SHP77 treated with DMSO at 0.1 percent for 48 hours (cell line): ENCODE data around the gene POLD3.
A peak's percentile ranks its signal among the peaks of the same experiment; 100 is the strongest.

Experiments
- DNase-seq: peaks from one replicate; lab custom pipeline; 2025; lab: John Stamatoyannopoulos, UW

The POLD3 gene

DNA sequence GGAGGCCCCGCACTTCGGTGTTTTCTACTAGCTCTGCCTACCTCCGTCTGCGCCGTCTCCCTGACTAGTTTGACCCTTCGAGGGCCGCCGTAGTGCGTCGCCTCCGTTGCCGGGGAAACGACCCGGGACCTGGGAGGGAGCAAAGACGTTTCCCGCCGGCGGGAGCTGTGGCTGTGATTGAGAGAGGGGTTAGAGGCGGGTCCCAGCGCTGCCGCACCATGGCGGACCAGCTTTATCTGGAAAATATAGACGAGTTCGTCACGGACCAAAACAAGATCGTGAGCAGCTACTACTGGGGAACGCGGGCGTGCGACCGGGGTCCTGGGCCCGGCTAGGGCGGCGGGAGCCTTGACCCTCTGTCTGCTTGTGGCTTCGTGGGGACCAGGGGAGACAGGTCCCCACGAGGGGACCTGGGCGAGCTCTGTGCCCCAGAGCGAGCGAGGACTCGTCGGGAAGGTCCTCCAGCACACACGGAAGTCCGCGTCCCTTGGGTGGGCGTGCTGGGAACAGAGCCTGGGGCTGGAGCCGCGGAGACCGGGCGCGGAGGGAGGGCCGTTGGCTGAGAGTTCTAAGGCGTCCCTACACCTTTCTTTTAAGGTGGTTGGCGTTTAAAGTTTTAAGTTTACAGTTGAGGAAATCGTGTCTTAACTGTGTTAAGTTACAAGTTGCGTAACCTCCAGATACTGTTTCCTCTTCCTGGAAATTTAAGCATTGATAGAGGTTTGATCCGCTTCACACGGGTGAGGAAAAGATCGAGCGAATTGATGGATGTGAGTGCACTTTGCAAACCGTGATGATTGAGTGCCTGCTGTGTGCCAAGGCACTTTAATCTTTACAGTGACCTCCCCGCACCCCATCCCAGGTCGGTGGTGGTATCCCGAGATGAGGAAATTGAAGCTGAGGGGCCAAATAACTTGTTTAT is at the start of gene POLD3:
Gene POLD3 (plus strand): TSS at position 142 of the 922 bp plus-strand sequence. CDS start 77 bp downstream, at position 219.
- peak; percentile 91 for DNase-seq

DNA sequence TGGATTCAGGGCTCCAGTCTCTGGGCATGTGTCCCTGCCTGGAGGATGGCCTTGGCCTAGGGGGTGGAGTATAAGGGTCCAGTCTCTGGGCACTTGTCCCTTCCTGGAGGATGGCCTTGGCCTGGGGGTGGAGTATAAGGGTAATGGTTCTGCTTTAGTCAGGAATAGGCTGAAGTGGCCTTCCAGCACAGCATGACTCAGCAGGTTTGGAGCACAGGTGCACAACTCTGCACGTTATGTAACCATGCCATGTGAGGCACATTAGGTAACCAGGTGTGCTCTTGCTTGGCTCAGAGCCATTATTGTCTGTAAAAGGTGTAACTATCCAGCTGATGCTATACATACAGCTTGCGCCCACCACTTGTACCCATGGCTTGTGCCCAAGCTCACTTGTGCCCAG is 48.4 kb upstream of the POLD3 start:
- DNase-seq = no peak

DNA sequence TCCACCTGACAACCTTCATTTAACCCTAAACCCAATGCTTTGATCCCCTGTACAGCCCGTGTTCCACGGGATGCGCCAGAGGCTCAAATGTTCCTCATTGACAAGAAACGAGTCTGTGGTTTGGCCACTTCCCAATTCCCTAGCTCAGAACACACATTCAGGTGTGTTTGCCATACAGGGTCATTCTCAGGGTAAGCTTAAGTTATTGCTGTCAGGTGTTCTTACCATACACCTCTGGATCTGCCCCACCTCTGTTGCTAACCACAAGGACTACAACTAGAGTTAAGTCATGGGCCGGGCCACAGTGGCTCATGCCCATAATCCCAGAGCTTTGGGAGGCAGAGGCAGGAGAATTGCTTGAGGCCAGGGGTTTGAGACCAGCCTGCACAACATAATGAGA is 45.6 kb upstream of the POLD3 start:
- DNase-seq = no peak

DNA sequence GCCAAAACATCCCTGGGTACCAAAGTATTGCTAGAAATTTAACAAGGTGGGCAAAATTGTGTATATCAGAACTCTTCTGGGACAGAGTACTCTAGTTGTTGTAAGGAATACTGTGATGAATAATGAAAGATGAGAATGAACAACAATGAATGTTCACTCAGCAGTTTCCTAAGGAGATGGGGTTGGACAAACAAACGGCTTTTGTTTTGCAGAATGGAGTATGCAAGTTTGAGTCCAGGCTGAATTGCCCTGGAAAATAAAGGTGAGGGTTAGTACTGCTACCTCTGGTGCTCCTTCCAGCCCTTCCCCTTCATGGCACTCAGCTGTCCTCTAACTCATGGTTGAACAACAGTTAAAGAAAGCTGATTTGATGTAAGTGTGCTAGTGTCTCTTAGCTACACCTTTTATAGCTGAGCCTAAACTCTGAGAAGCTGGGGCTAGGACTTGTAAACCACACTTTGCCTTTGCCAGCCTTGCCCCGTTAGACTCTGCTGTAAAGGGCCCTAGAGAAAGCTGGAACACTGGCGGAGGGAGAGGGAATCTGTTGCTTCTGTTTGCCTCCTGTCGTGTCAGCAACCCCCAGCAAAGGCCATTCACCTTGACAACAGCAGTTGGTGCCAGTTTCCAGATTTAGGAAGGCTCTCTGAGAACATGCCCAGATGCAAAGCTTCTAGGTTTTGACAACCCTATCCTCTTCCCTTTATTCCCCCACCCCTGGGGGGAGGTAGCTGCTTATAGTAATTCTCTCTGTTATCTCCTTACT is 41.2 kb upstream of the POLD3 start:
- no peak for DNase-seq

DNA sequence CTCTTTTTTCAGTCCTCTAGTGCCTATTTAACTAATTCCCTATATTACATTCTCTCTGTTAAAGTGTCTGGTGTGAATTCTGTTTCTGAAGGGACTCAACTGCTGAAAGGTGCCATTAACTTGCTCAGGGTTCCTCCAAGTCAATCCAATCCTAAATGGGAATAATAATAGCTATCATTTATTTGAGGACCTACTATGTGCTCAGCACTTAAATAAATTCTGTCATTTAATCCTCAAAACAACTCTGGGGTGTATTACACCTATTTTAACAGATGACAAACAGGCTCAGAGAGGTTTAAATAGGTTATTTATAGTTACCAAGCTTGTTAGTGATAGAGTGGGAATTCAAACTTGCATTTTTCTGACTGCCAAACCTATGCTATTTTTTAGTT is 40.6 kb upstream of the POLD3 start:
- no peak for DNase-seq

DNA sequence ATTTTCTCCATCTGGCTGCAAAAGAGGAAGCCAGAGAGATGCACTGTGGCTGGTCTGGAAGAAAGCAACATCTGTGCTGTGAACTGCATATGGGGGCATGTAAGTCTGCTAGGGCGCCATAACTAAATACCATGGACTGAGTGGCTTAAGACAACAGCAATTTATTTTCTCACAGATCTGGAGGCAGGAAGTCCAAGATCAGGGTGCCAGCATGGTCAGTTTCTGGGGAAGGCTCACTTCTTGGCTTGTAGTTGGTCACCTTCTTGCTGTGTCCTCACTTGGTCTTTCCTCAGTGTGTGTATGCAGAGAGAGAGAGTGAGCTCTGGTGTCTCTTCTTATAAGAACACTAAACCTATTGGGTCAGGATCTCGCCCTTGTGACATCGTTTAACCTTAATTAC is 34.9 kb upstream of the POLD3 start:
- no peak for DNase-seq

DNA sequence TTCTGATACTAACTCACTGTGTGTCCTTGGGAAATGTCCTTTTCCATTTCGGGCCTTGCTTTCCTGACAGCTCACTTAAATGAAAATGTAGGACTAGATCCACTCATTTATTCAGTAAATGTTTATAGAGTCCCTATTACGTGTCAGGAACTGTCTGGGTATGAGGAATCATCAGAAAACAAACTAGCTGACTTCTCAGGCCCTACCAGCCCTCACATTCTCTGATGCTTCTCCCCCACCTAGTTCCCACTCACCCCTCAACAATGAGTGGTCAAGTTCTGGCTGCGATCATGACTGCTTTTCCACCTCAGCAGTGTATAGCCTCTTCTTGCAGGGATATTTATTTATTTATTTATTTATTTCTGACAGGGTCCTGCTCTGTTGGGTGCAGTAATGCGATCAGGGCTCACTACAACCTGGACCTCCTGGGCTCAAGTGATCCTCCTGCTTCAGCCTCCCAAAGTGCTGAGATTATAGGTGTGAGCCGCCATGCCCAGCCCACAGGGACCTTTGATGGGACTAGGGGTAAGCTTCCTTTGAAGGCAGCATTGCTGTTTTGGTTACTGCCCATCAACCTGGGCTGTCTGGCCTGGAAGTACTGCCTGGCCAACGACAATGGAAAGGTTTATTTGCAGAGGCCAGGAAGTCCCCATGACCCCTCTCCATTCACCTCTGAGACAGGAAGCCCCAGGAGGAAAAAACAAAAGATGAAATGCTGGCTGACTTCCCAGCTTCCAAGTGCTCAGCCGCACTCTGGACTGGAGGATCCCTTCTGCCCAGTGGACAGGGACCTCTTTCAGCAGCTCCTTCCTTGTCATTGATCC is 33.1 kb upstream of the POLD3 start:
- no peak for DNase-seq

DNA sequence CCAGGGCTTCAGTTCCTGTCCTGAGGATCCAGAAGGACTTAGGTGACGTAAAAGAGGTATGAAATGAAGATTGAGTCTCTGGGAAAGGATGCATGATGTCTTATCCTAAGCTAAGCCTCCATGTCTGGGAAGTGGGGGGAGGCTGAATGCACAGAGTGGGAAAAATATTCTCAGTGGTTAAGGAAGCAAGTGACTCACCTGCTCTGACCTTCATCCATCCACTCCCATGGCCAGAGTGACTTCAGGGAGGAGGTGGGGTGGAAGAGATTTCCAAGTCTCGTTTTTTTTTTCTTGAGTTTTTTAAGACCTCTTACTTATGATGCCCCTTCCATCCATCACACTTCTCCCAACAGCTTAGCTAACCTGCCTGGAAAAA is 32.5 kb upstream of the POLD3 start:
- no peak for DNase-seq

DNA sequence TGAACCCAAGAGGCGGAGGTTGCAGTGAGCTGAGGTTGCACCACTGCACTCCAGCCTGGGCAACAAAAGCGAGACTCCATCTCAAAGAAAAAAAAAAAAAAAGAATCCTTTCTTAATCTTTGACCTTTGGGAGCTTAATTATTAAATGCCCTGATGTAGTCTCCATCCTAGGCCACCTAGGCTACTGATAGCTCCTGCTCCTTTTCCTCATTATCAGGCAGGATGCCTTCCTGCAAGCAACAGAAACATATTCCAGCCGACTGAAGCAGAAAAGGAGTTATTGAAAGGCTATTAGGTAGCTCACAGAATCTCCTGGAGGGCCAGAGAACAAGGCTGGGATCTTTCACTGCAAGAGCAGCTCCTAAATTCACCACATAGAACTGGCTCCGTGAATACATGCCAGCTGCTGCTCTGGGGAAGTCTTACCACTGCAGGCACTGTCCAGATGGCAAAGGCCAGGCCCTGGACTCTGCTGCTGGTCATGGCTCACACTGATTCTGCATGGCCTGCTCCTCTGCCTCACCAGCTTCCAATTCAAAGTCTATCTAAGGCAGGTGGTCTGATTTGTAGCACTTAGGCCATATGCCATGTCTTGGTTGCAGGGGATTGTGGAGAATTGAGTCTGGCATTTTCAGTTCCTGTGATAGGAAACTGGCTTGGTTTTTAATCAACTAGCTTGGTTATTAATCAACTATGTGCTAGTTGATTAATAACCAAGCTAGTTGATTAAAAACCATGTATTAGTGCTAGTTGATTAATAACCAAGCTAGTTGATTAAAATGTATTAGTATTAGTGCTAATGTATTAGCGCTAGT is 26.0 kb upstream of the POLD3 start:
- DNase-seq = no peak

GRCh38 chr11:74568028-74568427 is 24.4 kb upstream of the POLD3 start:
- no peak for DNase-seq

- peak; percentile 72 for DNase-seq
These were observed 21.9 kb upstream of the POLD3 start for GRCh38 chr11:74570266-74571061.

- DNase-seq = no peak
These were observed 21.4 kb upstream of the POLD3 start for GRCh38 chr11:74571062-74571399.

DNA sequence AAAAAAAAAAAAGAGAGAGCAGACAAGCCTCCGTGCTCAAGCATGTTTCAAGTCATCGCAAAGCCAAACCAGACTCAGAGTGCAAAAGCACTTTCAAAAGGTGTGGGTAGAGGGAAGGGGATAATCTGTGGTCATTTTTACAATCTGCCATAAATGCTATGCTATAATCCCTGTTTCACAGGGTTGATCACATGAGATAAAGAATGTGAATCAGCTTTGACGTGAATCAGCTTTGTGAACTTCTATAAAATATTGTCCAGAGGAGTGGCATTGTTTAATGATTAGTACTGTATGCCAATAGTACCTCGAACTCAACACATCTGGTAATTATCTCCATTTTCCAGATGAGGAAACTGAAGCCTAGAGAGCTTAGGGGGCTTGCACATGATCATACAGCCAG is 20.0 kb upstream of the POLD3 start:
- DNase-seq = no peak

DNA sequence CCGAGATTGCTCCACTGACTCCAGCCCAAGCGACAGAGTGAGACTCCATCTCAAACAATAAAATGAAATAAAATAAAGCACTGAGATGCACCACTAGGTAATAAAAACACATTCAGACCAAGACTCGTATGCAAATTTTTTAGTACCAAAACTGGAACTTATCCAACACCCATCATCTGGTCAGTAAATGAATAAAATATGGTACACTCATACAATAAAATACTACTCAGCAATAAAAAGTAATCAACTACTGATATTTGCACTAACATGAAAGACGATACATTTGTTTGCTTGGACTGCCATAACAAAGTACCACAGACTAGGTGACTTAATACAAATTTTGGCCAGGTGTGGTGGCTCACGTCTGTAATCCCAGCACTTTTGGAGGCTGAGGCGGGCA is 17.8 kb upstream of the POLD3 start:
- DNase-seq = no peak

GRCh38 chr11:74575999-74576398 is 16.4 kb upstream of the POLD3 start:
- DNase-seq = no peak

GRCh38 chr11:74577181-74577580 is 15.2 kb upstream of the POLD3 start:
- DNase-seq = no peak

GRCh38 chr11:74577624-74578396 is 14.6 kb upstream of the POLD3 start:
- peak; percentile 52 for DNase-seq

DNA sequence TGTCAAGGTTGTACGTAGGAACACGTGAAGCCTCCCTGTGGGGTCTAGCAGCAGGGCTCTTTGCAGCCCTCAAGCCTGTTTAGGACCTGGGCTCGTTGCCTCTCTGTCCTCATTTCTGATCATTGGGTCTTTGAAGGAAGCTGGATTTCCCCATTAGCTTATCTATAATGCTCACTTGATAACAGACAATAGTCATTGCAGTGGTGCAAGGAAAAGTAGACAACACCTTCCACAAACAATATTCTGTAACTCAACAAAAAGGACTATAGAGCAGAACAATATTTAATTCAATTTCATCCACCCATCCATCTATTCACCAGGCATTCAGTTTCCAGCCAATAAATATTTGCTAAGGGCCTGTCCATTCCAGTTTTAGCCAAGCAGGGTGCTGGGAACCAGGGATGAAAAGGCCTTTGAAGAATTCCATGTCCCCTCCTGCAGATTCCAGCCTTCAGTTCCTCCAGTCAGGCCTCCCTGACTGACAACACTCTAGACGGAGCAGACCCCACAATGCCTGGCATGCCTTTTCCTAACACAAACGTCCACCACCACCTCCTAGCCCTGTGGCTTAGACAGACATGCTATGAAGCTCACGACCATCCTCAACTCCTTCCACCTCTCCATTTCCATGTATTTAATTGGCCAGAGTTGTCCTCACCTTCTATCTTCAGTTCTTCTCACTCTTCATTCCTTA is 12.7 kb upstream of the POLD3 start:
- DNase-seq = no peak

GRCh38 chr11:74581954-74582547 is 10.3 kb upstream of the POLD3 start:
- no peak for DNase-seq
